HCT116 (cell line): ENCODE measurements around the gene TARS2.

Experiments
- CEBPB ChIP-seq: IDR thresholded peaks from 2 replicates; pipeline ENCODE4 v1.6.1; 2012; ENCODE audit warnings: low read depth
- CTCF ChIP-seq, 3 experiments: fragments of 200-600 bp in 1 of 3; sonication (generic) in 1 of 3; IDR thresholded peaks in 2 of 3; conservative IDR thresholded peaks in 1 of 3; 2 replicates each; pipeline ENCODE4 v1.5.1; 2012 to 2017; ENCODE audit warnings: low read depth in 2 of 3, low read length in 2 of 3, antibody characterized with exemption in 1 of 3, borderline replicate concordance in 1 of 3, control low read depth in 1 of 3, mild to moderate bottlenecking in 1 of 3, mixed read lengths in 1 of 3, mixed run types in 1 of 3, moderate library complexity in 1 of 3; ENCODE audit not compliant: insufficient read depth in 1 of 3
- POLR2AphosphoS5 ChIP-seq: IDR thresholded peaks from 2 replicates; pipeline ENCODE4 v1.6.1; 2011; ENCODE audit warnings: mild to moderate bottlenecking, low read depth, low read length, moderate library complexity
- RAD21 ChIP-seq: IDR thresholded peaks from 2 replicates; pipeline ENCODE4 v1.6.1; 2012; ENCODE audit warnings: low read depth, mild to moderate bottlenecking
- REST ChIP-seq: IDR thresholded peaks from 2 replicates; pipeline ENCODE4 v1.6.1; 2012; ENCODE audit warnings: low read depth

- TF ChIP-seq REST (no peak), RAD21 (no peak), POLR2AphosphoS5 (peak; percentile 89), CEBPB (no peak), CTCF (IDR thresholded peaks at IDR 0.05 in 2 of 3, conservative IDR thresholded peaks at IDR 0.05 in 1 of 3; ENCODE audit: borderline replicate concordance in 1 of 3, insufficient read depth in 1 of 3, low read depth in 2 of 3, low read length in 2 of 3) (peak in 1 of 3 experiments; percentile 13; a peak in 1 of 6 replicates)
These were observed at the start of gene TARS2 for GRCh38 chr1:150486966-150487762.
